ENCODE measurements around the gene SLC22A31.
"Not testable (repeated sequence)": the region's sequence is repeated elsewhere in the genome, so short reads cannot be mapped to it uniquely, and the experiment has no call there.

SLC22A31 gene

DNA sequence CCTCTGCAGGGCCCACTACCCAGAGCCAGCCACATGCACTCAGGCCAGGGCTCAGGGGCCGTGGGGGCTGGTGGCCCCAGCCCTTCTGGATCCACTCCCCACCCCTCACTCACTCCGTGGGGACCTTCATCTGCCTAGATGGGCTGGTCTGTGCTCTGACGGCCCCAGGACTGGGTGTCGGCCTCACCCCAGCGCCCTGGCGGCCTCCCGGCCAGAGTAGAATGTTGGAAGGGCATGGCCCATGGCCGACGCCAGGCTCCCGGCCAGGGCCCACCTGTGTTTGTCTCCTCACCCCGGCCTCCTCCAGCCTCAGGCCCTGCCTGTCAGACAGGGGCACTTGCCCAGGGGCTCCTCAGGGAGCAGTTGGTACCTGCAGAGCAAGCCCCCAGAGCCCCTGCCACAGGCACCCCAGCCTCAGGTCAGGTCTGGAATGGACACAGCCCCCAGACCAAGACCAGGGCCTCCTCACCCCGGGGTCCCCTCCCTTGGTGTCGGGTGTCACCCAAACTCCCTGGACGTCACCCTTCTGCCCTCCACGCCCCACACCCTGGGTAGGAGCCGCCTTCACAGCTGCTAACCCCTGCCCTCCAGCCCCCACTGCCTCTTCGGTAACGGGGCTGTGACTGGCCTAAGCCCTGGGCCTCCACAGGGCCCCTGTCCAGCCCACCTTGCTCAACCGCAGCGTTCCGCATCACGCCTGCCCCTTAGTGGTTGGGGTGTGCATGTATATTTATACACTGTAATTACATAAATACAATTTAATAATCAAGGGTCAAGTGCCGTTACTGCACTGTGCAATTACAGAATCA is 31.8 kb downstream of the SLC22A31 start:
- DNase-seq (ENCODE audit: insufficient read length, low spot score) = no peak
- no peak for FAIRE-seq

GRCh38 chr16:89167425-89167941 is 32.9 kb downstream of the SLC22A31 start:
- peak; percentile 77 for FAIRE-seq
- DNase-seq (ENCODE audit: insufficient read length, low spot score) = peak; percentile 91

GRCh38 chr16:89166696-89167424 is 33.5 kb downstream of the SLC22A31 start:
- DNase-seq (ENCODE audit: insufficient read length, low spot score) (no peak), FAIRE-seq (no peak)

- FAIRE-seq; DNase-seq (ENCODE audit: insufficient read length, low spot score): not testable (repeated sequence)
Observed at GRCh38 chr16:89165681-89165979, 34.7 kb downstream of the SLC22A31 start.

GRCh38 chr16:89164847-89165680 is 35.3 kb downstream of the SLC22A31 start:
- no peak for FAIRE-seq
- DNase-seq (ENCODE audit: insufficient read length, low spot score) = no peak

GRCh38 chr16:89164436-89164835 is 35.9 kb downstream of the SLC22A31 start:
- FAIRE-seq = no peak
- no peak for DNase-seq (ENCODE audit: insufficient read length, low spot score)

DNA sequence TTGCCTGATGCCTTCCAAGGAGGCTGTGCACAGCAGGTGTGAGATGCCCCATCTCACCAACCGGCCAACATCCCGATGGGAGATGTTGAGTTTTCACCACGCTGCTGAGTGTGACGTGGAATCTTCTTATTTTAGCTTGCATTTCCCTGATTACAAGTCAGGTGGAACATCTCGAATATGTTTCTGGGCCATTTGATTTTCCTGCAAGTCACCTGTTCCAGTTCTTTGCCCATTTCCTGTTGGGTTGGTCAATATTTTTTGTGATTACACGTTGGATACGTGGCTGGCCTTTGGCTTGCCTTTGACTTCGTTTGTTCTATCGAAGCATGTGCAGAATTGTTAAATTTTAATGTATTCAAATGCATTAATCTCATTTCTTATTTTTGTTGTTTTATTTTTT is 37.0 kb downstream of the SLC22A31 start:
- FAIRE-seq = no peak
- no peak for DNase-seq (ENCODE audit: insufficient read length, low spot score)

DNA sequence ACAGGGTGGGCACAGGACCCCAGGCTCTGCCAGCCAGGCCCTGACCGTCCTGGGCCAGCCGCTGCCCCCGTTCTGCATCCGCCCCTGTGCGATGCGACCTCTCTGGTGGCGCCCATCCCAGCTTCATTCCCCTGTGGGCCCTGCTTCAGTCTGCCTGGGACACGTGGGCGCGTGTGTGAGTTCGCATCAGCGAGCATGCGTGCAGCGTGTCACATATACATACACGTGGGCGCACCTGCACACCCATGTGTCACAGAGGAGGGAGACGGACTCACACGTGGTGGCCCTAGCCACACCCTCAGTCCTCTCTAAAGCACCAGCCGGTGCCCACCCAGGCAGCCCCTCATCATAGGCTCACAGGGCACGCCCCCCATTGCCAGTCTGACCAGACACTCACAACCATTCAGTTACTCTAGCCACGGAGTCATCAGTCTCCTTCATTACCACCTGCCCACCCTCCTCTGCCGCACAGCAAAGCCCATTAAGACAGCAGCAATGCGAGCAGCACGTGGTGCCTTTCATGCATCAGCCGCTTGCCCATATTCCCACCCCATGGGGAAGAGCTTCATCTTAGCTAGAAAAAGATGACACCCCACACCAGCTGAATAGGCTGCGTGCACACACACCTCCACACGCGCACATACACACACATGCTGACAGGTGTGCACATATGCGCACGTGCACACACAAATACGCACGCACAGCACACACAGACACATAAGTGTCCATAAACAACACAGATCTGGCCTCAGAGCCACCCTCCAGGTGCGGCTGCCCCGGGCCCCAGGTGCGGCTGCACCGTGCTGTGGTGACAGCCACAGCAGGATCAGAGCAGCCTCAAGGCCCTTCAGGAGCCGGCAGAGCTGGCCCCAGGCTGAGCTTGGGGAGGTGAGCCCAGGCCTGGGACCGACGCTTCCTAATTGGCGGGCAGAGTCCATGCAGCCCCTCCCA is 38.3 kb downstream of the SLC22A31 start:
- DNase-seq (ENCODE audit: insufficient read length, low spot score) (no peak), FAIRE-seq (no peak)

DNA sequence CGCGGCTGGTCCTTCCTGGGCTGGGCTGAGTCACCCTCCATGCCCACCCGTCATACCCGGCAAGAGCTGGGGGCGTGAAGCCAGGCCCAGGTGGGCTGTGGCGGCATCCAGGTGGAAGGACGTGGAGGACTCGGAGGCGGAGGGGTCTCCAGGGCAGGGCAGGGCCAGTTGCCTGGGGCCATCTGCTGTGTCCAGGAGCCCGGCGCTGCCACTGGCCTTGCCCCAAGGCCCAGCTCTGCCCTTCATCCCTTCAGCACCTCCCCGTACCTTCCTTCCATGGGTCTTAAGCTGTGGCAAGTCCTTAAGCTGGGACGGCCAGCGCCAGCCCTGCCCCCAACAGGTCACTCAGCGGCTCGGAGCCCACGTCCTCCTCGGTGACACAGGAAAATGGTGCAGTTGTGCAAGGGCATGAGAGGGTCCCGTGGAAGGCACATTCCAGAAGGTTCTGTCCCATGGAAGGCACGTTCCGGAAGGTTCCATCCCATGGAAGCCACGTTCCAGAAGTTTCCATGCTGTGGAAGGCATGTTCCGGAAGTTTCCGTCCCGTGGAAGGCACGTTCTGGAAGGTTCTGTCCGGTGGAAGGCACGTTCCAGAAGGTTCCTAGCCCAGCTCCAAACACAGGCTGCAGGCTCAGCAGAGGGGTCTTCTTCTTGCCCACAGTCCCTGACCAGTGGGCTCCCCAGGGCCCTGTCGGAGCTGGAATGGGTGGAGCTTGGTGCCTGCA is 39.2 kb downstream of the SLC22A31 start:
- FAIRE-seq (no peak), DNase-seq (ENCODE audit: insufficient read length, low spot score) (no peak)

GRCh38 chr16:89159850-89160354 is 40.4 kb downstream of the SLC22A31 start:
- DNase-seq (ENCODE audit: insufficient read length, low spot score) = no peak
- no peak for FAIRE-seq

GRCh38 chr16:89159066-89159849 is 41.1 kb downstream of the SLC22A31 start:
- no peak for DNase-seq (ENCODE audit: insufficient read length, low spot score)
- no peak for FAIRE-seq

GRCh38 chr16:89157778-89158177 is 42.6 kb downstream of the SLC22A31 start:
- no peak for DNase-seq (ENCODE audit: insufficient read length, low spot score)
- FAIRE-seq = no peak

GRCh38 chr16:89156740-89157645 is 43.3 kb downstream of the SLC22A31 start:
- FAIRE-seq = no peak
- no peak for DNase-seq (ENCODE audit: insufficient read length, low spot score)

DNA sequence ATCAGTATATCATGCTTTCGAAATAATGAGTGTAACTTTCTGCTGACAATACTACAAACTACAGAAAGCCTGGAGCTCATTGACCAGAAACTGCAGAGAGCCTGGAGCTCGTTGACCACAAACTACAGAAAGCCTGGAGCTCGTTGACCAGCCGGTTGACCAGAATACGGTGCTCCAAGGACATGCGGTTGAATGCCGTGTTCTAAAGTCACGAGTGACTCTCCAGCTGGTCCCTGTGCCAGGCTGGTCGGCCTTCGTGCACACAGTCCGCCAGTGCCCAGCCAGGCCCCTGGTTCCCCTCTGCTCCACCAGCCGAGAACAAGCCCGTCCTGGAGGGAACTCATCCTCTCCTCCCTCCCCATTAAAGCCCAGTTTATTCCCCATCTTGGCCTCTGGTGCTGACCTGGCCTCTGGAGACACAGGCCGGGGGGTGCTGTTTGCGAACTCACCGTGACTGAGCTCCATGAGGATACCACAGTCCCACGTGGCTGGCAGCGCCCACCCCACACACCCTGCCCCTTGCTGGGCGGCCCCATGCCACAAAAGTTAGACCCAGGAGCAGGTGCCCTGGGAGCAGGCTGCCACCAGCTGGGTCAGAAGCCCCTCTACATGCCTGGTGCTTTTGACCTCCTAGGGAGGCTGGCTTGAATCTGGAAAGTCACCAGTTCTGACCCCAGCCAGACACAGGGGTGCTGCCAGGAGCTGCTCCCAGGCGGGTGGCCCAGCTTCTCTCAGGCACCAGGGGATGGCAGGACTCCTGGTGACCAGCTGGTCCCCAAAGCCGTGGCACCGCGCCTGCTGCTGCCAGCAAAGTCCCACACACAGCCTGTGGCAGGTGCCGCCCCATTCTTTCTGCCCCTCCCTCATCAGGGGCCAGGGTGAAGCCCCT is 44.2 kb downstream of the SLC22A31 start:
- FAIRE-seq = no peak
- no peak for DNase-seq (ENCODE audit: insufficient read length, low spot score)

DNA sequence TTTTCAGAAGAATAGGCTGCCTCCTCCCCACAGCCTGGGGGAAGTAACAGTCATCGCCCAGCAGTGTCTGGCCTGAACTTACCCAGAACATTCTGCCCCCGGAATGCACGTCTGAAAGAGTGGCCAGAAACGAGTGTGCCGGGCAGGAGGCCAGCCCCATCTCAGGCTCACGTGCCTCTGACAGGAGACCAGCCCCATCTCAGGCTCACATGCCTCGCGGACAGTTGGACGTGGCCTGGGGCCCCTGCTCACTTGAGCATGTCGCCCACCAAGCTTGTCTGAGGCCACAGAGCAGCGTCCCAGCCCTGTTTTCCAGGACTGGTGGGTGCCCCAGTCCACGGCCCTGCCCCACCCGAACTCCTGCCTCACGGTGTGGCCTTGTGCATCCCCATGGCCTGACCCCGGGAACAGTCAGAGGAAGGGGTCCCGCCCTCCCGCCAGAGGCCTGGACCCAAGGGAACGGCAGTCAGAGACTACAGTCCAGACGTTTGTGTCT is 45.1 kb downstream of the SLC22A31 start:
- DNase-seq (ENCODE audit: insufficient read length, low spot score) (no peak), FAIRE-seq (no peak)

Measured in GM19239 (cell line).